ENCODE measurements around the gene DHX34.

GRCh38 chr19:47421844-47422395 lies 72.8 kb downstream of the DHX34 start:
- no peak for TF ChIP-seq CTCF (IDR thresholded peaks at IDR 0.05; ENCODE audit: insufficient read depth, low read depth, low read length)
- TF ChIP-seq EZH2 (IDR thresholded peaks at IDR 0.05; ENCODE audit: insufficient read depth, low read length), result no peak
